Measurements from ENCODE around the gene ZFAND3.
"Not testable (repeated sequence)": the region's sequence is repeated elsewhere in the genome, so short reads cannot be mapped to it uniquely, and the experiment has no call there.

Gene ZFAND3

GRCh38 chr6:37936906-37937305 lies 117.4 kb downstream of the ZFAND3 start:
- no peak for DNase-seq (ENCODE audit: low read depth, low spot score)

GRCh38 chr6:37938909-37939308 lies 119.4 kb downstream of the ZFAND3 start:
- no peak for DNase-seq (ENCODE audit: low read depth, low spot score)

- no peak for DNase-seq (ENCODE audit: low read depth, low spot score)
These were observed 120.7 kb downstream of the ZFAND3 start for GRCh38 chr6:37940074-37940847.

- DNase-seq (ENCODE audit: low read depth, low spot score) = no peak
These were observed 122.3 kb downstream of the ZFAND3 start for GRCh38 chr6:37941871-37942270.

GRCh38 chr6:37942606-37943376 lies 123.3 kb downstream of the ZFAND3 start:
- DNase-seq (ENCODE audit: low read depth, low spot score) = no peak

- DNase-seq (ENCODE audit: low read depth, low spot score) = no peak
These were observed 124.0 kb downstream of the ZFAND3 start for GRCh38 chr6:37943436-37944058.

GRCh38 chr6:37946057-37946456 lies 126.5 kb downstream of the ZFAND3 start:
- DNase-seq (ENCODE audit: low read depth, low spot score) = no peak

- no peak for DNase-seq (ENCODE audit: low read depth, low spot score)
These were observed 127.9 kb downstream of the ZFAND3 start for GRCh38 chr6:37947468-37947867.

- not testable (repeated sequence) for DNase-seq (ENCODE audit: low read depth, low spot score)
These were observed 129.1 kb downstream of the ZFAND3 start for GRCh38 chr6:37948584-37948983.

- no peak for DNase-seq (ENCODE audit: low read depth, low spot score)
These were observed 132.5 kb downstream of the ZFAND3 start for GRCh38 chr6:37952027-37952426.

- DNase-seq (ENCODE audit: low read depth, low spot score) = no peak
These were observed 135.3 kb downstream of the ZFAND3 start for GRCh38 chr6:37954791-37955190.

GRCh38 chr6:37956711-37957275 lies 137.3 kb downstream of the ZFAND3 start:
- no peak for DNase-seq (ENCODE audit: low read depth, low spot score)

- DNase-seq (ENCODE audit: low read depth, low spot score) = no peak
These were observed 139.5 kb downstream of the ZFAND3 start for GRCh38 chr6:37959061-37959460.

GRCh38 chr6:37960139-37960935 lies 140.8 kb downstream of the ZFAND3 start:
- DNase-seq (ENCODE audit: low read depth, low spot score) = no peak

GRCh38 chr6:37962481-37963080 lies 143.1 kb downstream of the ZFAND3 start:
- DNase-seq (ENCODE audit: low read depth, low spot score) = not testable (repeated sequence)

- no peak for DNase-seq (ENCODE audit: low read depth, low spot score)
These were observed 146.6 kb downstream of the ZFAND3 start for GRCh38 chr6:37965964-37966676.

GRCh38 chr6:37966801-37967200 lies 147.3 kb downstream of the ZFAND3 start:
- no peak for DNase-seq (ENCODE audit: low read depth, low spot score)

GRCh38 chr6:37967651-37968050 lies 148.1 kb downstream of the ZFAND3 start:
- no peak for DNase-seq (ENCODE audit: low read depth, low spot score)

- no peak for DNase-seq (ENCODE audit: low read depth, low spot score)
These were observed 151.7 kb downstream of the ZFAND3 start for GRCh38 chr6:37971266-37971665.

GRCh38 chr6:37971711-37972390 lies 152.3 kb downstream of the ZFAND3 start:
- no peak for DNase-seq (ENCODE audit: low read depth, low spot score)
